ENCODE measurements around the gene B3GAT3. TPM values are rescaled to one million over a fixed set of nuclear protein-coding genes. Genes with fewer than 3 reads are reported as not detected.
"Not testable (repeated sequence)": the region's sequence is repeated elsewhere in the genome, so short reads cannot be mapped to it uniquely, and the experiment has no call there.

The B3GAT3 gene
- total RNA-seq, 2 donors from 2014 or later = 27.5 to 30.3 TPM

- H3K27me3 ChIP-seq (replicated peaks; ENCODE audit: insufficient read depth) = no peaks in the 10 kb centered on the region
- H3K4me3 ChIP-seq = peak overlapping the region; percentile 94
- peak overlapping the region; percentile 69 to 90 for H3K27ac ChIP-seq
- no peak for ATAC-seq (ENCODE audit: insufficient number of reproducible peaks, low FRiP score, low read depth)
- TF ChIP-seq CTCF (IDR thresholded peaks at IDR 0.05) = no peak
- peaks cover 43% of the 10 kb centered on the region for H3K36me3 ChIP-seq
- H3K9me3 ChIP-seq = no peaks in the 10 kb centered on the region
- peaks cover 19 to 46% of the 10 kb centered on the region in 2 donors for H3K4me1 ChIP-seq (ENCODE audit: control insufficient read depth in 1 of 2, low read depth in 2 of 2)
- no peak for DNase-seq (ENCODE audit: low spot score)
These were observed 48.7 kb downstream of the B3GAT3 start for GRCh38 chr11:62573006-62573591.

GRCh38 chr11:62572431-62572830 lies 49.4 kb downstream of the B3GAT3 start:
- DNase-seq (ENCODE audit: low spot score) (no peak), ATAC-seq (ENCODE audit: insufficient number of reproducible peaks, low FRiP score, low read depth) (no peak)
- Histone ChIP-seq H3K27ac (peak overlapping the region; percentile 69 to 90), H3K27me3 (replicated peaks; ENCODE audit: insufficient read depth) (no peaks in the 10 kb centered on the region), H3K36me3 (peaks cover 43% of the 10 kb centered on the region), H3K4me3 (peak overlapping the region; percentile 94), H3K9me3 (no peaks in the 10 kb centered on the region), H3K4me1 (ENCODE audit: control insufficient read depth in 1 of 2, low read depth in 2 of 2) (peaks cover 19 to 46% of the 10 kb centered on the region in 2 donors)
- TF ChIP-seq CTCF (IDR thresholded peaks at IDR 0.05) = no peak

GRCh38 chr11:62571493-62571892 lies 50.3 kb downstream of the B3GAT3 start:
- Histone ChIP-seq H3K4me1 (ENCODE audit: control insufficient read depth in 1 of 2, low read depth in 2 of 2) (peaks cover 19 to 46% of the 10 kb centered on the region in 2 donors), H3K36me3 (peaks cover 52% of the 10 kb centered on the region)
- H3K9me3 ChIP-seq; H3K27me3 ChIP-seq (replicated peaks; ENCODE audit: insufficient read depth); ATAC-seq (ENCODE audit: insufficient number of reproducible peaks, low FRiP score, low read depth); H3K4me3 ChIP-seq; H3K27ac ChIP-seq; DNase-seq (ENCODE audit: low spot score): not testable (repeated sequence)

- H3K27ac ChIP-seq; DNase-seq (ENCODE audit: low spot score): not testable (repeated sequence)
- peaks cover 48% of the 10 kb centered on the region for H3K36me3 ChIP-seq
These were observed 50.9 kb downstream of the B3GAT3 start for GRCh38 chr11:62570903-62571302.

GRCh38 chr11:62569611-62570010 lies 52.2 kb downstream of the B3GAT3 start:
- Histone ChIP-seq H3K9me3 (no peaks in the 10 kb centered on the region), H3K4me3 (no peak overlapping the region), H3K27ac (no peak overlapping the region), H3K36me3 (peaks cover 51% of the 10 kb centered on the region), H3K27me3 (replicated peaks; ENCODE audit: insufficient read depth) (no peaks in the 10 kb centered on the region), H3K4me1 (ENCODE audit: control insufficient read depth in 1 of 2, low read depth in 2 of 2) (peaks cover 7 to 27% of the 10 kb centered on the region in 2 donors)
- no peak for TF ChIP-seq CTCF (IDR thresholded peaks at IDR 0.05)
- no peak for DNase-seq (ENCODE audit: low spot score)
- no peak for ATAC-seq (ENCODE audit: insufficient number of reproducible peaks, low FRiP score, low read depth)

More at GRCh38 chr11:62570903-62571302, 50.9 kb downstream of the B3GAT3 start:
- peaks cover 19 to 40% of the 10 kb centered on the region in 2 donors for H3K4me1 ChIP-seq (ENCODE audit: control insufficient read depth in 1 of 2, low read depth in 2 of 2)
- not testable (repeated sequence) for H3K9me3 ChIP-seq; H3K4me3 ChIP-seq; H3K27me3 ChIP-seq (replicated peaks; ENCODE audit: insufficient read depth); ATAC-seq (ENCODE audit: insufficient number of reproducible peaks, low FRiP score, low read depth)

- Histone ChIP-seq H3K4me1 (ENCODE audit: control insufficient read depth in 1 of 2, low read depth in 2 of 2) (peaks cover 0 to 15% of the 10 kb centered on the region in 2 donors), H3K36me3 (peaks cover 55% of the 10 kb centered on the region), H3K27me3 (replicated peaks; ENCODE audit: insufficient read depth) (no peaks in the 10 kb centered on the region), H3K4me3 (no peak overlapping the region), H3K27ac (no peak overlapping the region), H3K9me3 (no peaks in the 10 kb centered on the region)
- TF ChIP-seq CTCF (IDR thresholded peaks at IDR 0.05) = no peak
- DNase-seq (ENCODE audit: low spot score) = no peak
- ATAC-seq (ENCODE audit: insufficient number of reproducible peaks, low FRiP score, low read depth) = no peak
These were observed 54.7 kb downstream of the B3GAT3 start for GRCh38 chr11:62567018-62567633.

Measured in thoracic aorta (tissue), 2 donors.